Measurements from ENCODE around the gene HAUS7. TPM values are rescaled to one million over a fixed set of nuclear protein-coding genes. Genes with fewer than 3 reads are reported as not detected.

The HAUS7 gene
- total RNA-seq, 4 donors from 2014 or later, result 5.1 to 34.4 (median 27.1) TPM

DNA sequence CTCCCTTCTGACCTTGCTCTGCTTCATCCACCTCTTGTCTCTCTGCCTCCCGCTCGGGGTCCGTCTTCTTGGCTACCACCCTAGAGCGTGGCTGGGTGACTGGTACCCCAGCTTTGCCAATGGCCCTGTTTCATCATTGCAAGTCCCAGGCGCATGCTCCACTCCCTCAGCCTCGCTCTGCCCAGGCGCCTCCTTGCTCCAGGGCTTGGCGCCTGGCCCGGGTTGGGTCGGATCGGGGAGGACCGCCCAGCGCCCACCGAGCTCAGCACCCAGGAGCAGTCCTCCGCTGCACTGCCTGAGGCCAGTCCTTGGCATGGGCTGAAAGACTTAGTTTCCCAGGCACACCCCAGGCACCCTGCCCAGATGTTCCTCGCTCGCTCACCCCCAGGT, 25.0 kb upstream of the HAUS7 start:
- peak overlapping the region; percentile 65 to 82 for H3K27ac ChIP-seq
- H3K4me1 ChIP-seq, result no peaks in the 10 kb centered on the region
- intact Hi-C loops (cut with DNase I; ENCODE audit: low total_unique reads), result no loop called here

GRCh38 chrX:153494541-153495361, 24.4 kb upstream of the HAUS7 start, which contains the start of gene BGN:
Gene BGN (plus strand): TSS chrX:153494980. CDS start chrX:153504632, 9,652 bp downstream.
- intact Hi-C loops (cut with DNase I; ENCODE audit: low total_unique reads), result no loop called here
- DNase-seq, result peak; percentile 62 to 63
- Histone ChIP-seq H3K36me3 (no peaks in the 10 kb centered on the region), H3K4me3 (peak within 1 kb of the TSS; percentile 12 to 28), H3K4me1 (no peaks in the 10 kb centered on the region), H3K27ac (peak within 1 kb of the TSS; percentile 65 to 82), H3K9me3 (no peaks in the 10 kb centered on the region), H3K27me3 (no peaks in the 10 kb centered on the region)
- TF ChIP-seq, protein P1, sequence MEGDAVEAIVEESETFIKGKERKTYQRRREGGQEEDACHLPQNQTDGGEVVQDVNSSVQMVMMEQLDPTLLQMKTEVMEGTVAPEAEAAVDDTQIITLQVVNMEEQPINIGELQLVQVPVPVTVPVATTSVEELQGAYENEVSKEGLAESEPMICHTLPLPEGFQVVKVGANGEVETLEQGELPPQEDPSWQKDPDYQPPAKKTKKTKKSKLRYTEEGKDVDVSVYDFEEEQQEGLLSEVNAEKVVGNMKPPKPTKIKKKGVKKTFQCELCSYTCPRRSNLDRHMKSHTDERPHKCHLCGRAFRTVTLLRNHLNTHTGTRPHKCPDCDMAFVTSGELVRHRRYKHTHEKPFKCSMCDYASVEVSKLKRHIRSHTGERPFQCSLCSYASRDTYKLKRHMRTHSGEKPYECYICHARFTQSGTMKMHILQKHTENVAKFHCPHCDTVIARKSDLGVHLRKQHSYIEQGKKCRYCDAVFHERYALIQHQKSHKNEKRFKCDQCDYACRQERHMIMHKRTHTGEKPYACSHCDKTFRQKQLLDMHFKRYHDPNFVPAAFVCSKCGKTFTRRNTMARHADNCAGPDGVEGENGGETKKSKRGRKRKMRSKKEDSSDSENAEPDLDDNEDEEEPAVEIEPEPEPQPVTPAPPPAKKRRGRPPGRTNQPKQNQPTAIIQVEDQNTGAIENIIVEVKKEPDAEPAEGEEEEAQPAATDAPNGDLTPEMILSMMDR (IDR thresholded peaks at IDR 0.05), result peak; percentile 35 to 68 (median 48)
- no peak for TF ChIP-seq POLR2A (IDR thresholded peaks at IDR 0.05)

More for the DNA sequence above, 25.0 kb upstream of the HAUS7 start:
- H3K9me3 ChIP-seq, result no peaks in the 10 kb centered on the region
- TF ChIP-seq, protein P1 (IDR thresholded peaks at IDR 0.05), result no peak
- TF ChIP-seq POLR2A (IDR thresholded peaks at IDR 0.05), result no peak
- H3K4me3 ChIP-seq, result peak overlapping the region; percentile 12 to 28
- H3K36me3 ChIP-seq, result no peaks in the 10 kb centered on the region
- DNase-seq, result peak; percentile 37 to 55
- H3K27me3 ChIP-seq, result no peaks in the 10 kb centered on the region

- H3K27me3 ChIP-seq, result no peaks in the 10 kb centered on the region
- intact Hi-C loops (cut with DNase I; ENCODE audit: low total_unique reads), result no loop called here
- TF ChIP-seq, protein P1 (IDR thresholded peaks at IDR 0.05), result no peak
- TF ChIP-seq POLR2A (IDR thresholded peaks at IDR 0.05), result no peak
- H3K4me3 ChIP-seq, result no peak overlapping the region
- DNase-seq, result no peak
- peak overlapping the region; percentile 65 to 82 for H3K27ac ChIP-seq
- no peaks in the 10 kb centered on the region for H3K36me3 ChIP-seq
- H3K9me3 ChIP-seq, result no peaks in the 10 kb centered on the region
- H3K4me1 ChIP-seq, result no peaks in the 10 kb centered on the region
Measured at GRCh38 chrX:153494061-153494460, 23.7 kb upstream of the HAUS7 start.

GRCh38 chrX:153493085-153493484, 22.7 kb upstream of the HAUS7 start:
- intact Hi-C loops (cut with DNase I; ENCODE audit: low total_unique reads), result no loop called here
- Histone ChIP-seq H3K27ac (no peak overlapping the region), H3K4me3 (no peak overlapping the region), H3K36me3 (no peaks in the 10 kb centered on the region), H3K27me3 (no peaks in the 10 kb centered on the region), H3K4me1 (peaks cover 0 to 3% of the 10 kb centered on the region in 2 donors), H3K9me3 (no peaks in the 10 kb centered on the region)
- DNase-seq, result no peak
- no peak for TF ChIP-seq POLR2A (IDR thresholded peaks at IDR 0.05)
- TF ChIP-seq, protein P1 (IDR thresholded peaks at IDR 0.05), result no peak

GRCh38 chrX:153492543-153492942, 22.2 kb upstream of the HAUS7 start:
- H3K27me3 ChIP-seq, result no peaks in the 10 kb centered on the region
- TF ChIP-seq, protein P1 (IDR thresholded peaks at IDR 0.05), result no peak
- TF ChIP-seq POLR2A (IDR thresholded peaks at IDR 0.05), result no peak
- no peaks in the 10 kb centered on the region for H3K36me3 ChIP-seq
- H3K9me3 ChIP-seq, result no peaks in the 10 kb centered on the region
- H3K4me3 ChIP-seq, result no peak overlapping the region
- DNase-seq, result no peak
- peaks cover 0 to 7% of the 10 kb centered on the region in 2 donors for H3K4me1 ChIP-seq
- no peak overlapping the region for H3K27ac ChIP-seq
- intact Hi-C loops (cut with DNase I; ENCODE audit: low total_unique reads), result no loop called here

All from uterus (tissue), 4 donors.